NCI-H524 treated with DMSO at 0.1 percent for 48 hours (cell line): ENCODE measurements around the gene MRPS23.

ENCODE experiments used
- DNase-seq: peaks from one replicate; lab custom pipeline; 2025; lab: John Stamatoyannopoulos, UW

Gene MRPS23

DNA sequence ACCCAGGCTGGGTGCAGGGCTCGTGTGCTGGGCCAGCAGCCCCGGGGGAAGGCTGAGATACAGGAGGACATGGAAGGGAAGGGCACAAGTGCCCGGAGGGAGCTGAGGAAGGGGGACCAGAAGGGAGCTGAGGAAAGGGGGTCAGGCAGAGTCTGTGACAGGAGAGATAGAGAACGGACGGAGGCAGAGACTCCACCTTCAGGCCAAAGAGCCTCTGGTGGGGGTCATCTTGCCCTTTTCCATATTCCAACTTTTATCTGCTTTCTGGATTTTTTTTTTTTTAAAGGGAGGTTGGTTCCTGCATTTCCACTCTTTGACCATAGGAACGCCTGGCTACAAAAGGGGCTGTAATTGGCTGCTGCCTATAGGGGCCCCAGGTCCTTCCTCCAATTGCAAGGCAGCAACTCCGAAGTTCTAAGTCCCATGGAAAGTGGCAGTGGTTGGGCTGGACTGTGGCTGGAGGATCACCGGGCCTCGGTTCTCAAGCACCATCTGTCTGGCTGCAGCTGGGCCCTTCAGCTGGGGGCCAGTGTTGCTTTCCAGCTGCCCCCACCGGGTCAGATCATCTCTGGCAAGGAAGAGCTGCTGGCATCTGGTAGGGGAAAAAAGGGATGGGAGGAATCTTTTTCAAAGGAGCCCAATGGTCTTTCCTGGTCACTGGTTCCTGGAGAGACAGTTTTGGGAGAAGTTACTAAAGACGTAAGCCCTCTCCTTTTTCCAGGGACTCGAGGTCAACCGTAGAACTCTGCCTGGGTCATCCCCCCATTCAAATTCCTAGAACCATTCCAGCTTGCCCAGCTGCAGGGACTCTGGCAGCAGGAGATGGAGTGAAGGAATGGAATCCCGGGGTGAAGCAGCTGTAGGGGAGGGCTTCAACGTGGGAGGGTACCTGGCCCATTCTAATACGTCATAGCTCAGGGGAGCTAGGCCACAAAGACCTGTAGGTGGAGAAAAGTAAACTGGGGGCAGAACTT, 13.1 kb upstream of the MRPS23 start:
- peak; percentile 87 for DNase-seq

DNA sequence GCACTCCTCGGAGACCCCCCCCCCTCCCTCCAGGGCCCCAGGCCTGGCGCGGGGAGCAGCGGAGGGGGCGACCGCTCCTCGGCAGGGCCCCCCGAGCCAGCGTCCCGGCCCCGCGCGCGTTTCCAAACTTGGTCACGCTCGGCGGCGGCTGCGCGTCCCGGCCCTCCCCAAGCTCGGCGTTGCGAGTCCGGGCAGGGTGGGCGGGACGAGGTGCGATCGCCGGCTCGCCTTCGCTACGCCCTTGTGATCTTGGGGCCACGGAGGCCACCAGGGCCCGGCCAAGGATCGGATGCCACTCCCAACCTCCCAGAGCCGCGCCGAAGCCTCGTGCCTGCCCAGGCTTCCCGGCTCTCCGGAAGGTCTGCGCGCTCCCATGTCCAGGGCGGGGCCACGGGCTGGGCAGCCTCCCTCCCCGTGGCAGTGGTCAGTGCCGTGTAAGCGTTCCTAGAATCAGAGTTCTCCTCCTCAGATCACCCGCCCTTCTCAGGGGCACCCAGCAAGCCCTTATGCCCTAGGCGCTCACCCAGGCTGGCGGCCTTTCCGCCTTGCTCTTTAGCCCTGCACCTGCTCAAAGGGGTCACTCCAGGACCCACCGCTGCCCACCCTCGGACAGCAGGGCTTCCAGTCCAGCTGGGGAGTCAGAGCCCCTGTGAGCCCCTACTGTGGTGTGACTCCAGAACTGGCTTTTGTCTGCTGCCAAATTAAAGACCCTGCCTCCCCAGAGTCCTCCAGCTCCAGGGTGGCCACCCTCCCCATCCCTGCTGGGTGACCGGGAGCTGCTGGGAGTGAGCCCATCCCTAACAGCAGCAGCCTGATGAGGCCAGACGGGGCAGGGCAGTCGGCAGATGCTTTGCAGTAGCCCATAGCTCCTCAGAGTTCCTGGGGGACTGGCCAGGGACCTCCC, 12.2 kb upstream of the MRPS23 start:
- no peak for DNase-seq

- DNase-seq, result no peak
Observed at GRCh38 chr17:57861000-57861789, 11.4 kb upstream of the MRPS23 start.

- DNase-seq, result no peak
Observed at GRCh38 chr17:57860414-57860999, 10.7 kb upstream of the MRPS23 start.

GRCh38 chr17:57859601-57860413, 10.0 kb upstream of the MRPS23 start:
- DNase-seq, result no peak

DNA sequence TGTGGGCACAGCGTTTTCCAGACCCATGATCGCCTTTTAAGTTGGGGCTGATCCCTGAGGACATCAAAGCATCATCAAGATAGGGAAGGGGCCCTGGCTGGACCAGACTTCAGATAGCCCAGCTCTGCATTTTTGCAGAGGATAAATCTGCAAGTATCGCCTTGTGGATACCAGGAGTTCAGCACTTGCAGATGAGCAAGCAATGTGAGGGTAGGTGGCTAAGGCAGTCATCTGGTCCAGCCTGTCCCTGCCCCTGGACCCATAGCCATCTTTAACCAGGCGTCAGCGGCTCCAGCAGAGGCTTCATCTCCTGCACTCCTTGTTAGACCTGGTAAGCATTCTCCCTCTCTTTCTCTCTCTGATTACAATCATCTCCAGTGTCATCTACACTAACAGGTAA, 9.0 kb upstream of the MRPS23 start:
- DNase-seq, result no peak

- DNase-seq, result no peak
Observed at GRCh38 chr17:57856792-57857620, 7.2 kb upstream of the MRPS23 start.

DNA sequence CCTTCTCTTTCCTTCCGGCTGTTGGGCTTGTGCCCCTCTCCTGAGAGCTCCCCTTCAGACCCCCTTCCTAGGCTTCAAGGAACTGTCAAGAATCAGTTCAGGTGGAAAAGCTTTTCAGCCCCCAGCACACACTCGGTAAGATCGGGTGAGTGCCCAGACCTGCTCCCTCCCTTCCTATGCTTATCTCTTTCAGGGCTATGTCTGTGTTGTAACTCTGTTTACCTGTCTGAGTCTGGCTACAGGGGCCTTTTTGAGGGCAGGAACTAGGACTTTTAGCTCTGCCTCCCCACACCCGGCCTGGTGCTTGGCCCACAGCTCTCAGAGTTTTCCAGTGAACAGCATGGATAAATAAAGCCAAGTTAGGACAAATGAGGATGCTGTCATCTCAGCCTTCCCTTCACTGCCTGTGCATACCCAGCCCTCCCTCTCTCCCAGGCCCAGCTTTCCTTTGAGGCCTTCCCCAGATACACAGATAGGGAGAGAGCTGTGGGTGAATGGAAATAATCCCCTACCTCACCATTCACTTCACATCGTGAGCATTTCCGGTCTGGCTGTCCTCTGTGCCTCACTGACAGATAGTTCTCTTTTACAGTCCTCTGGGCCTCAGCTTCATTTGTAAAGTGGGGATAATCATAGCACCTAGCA, 5.7 kb upstream of the MRPS23 start:
- no peak for DNase-seq

DNA sequence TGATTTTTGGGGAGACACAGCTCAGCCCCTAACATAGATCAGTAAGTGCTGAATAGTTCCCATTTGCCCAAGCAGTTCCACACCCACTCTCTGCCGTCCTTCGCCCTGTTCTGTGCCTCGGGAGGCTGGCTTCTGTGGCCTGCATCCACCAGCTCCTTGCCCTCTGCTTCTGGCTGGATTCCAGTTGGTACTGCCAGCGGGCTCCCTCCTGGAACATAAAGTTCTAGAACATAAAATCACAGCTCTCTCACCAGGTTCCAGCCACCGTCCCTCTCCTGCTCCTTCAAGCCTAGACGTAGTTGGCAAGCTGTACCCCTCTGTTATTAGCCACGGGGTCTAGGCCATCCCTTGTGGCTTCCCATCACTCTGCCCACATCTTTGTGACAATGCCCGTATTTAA, 3.9 kb upstream of the MRPS23 start:
- DNase-seq, result no peak

- no peak for DNase-seq
Observed at GRCh38 chr17:57852955-57853328, 3.1 kb upstream of the MRPS23 start.

DNA sequence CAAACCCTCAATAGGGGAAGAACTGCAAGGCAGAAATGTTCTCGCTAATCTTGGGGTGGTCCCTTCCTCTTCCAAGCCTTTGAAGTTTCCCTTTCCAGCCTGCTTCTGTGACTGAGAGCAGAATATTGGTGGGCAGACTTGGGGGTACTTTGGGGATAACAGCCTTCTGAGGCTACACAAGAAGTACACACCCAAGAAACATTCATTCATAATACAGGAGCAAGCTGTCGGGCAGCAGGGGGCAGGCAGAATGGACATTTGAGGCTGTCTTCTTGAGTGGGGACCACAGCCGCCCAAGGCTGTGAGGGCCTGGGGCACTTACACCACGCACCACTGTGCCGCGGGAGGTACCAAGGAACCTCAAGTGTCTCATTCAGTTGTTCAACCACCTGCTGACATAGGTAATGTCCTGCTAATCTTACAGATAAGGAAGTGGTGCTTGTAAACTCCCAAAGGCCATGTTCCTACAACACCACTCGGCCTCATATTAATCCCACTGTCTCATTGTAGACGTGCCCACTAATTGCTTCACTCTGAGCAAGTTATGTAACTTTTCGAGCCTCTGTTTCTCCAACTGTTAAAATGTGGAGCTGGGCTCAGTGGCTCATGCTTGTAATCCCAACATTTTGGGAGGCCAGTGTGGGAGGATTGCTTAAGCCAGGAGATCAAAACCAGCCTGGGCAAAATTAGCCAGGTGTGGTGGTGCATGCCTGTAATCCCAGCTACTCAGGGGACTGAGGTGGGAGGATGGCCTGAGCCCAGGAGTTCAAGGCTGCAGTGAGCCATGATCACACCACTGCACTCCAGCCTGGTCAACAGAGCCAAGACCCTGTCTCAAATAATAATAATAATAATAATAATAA, 2.5 kb upstream of the MRPS23 start:
- DNase-seq, result no peak

DNA sequence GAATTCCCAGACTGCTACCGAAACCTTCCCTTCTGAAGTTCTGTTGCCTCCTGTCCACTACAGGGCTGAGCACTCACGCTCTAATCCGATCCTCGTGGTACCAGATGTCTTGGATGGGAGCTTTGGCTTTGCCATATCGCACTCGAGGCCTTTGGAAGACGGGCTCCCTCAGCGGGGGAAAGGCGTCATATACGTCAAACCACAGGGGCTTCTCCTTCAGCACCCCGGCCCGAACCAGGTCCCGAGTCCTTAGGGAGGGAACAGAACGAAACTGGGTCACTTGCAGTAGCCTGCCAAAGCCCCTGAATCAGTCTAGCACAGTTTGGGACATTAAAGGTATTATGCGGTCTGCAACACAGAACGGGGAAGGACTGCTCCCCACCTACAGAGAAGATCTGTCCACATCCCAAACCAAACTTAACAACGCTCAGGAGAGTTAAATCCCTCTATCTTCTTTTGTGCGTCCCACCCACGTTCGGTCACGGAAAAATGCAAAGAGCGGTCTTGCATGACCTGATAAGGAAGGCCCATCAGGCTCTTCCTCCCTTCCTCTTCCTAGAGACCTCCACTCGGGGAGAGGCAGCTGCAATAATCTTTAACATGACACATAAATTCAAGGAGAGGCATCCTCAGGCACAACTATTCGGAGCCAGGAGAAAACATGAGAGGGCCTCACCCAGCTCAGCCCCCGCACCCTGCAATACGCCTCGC, 526 bp downstream of the MRPS23 start:
- peak; percentile 7 for DNase-seq

- DNase-seq, result peak; percentile 60
Observed at GRCh38 chr17:57846056-57846945, 3.5 kb downstream of the MRPS23 start.

GRCh38 chr17:57842280-57842679, 7.6 kb downstream of the MRPS23 start:
- no peak for DNase-seq

DNA sequence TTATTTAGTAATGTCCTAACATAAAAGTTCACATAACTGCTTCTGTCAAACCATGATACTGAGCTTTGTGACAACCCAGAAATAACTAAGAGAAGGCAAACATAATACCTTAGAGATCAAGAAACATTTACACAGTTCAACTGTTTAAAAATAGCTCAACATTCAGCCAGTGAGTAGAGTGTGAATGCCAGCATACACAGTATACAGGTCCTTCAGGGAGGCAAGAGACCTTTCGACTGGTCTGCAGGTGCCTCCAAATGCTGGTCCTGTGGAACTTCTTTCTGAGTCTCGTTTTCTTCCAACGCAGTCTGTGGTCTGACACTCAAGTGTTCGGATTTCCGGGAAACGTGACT, 10.3 kb downstream of the MRPS23 start:
- no peak for DNase-seq

DNA sequence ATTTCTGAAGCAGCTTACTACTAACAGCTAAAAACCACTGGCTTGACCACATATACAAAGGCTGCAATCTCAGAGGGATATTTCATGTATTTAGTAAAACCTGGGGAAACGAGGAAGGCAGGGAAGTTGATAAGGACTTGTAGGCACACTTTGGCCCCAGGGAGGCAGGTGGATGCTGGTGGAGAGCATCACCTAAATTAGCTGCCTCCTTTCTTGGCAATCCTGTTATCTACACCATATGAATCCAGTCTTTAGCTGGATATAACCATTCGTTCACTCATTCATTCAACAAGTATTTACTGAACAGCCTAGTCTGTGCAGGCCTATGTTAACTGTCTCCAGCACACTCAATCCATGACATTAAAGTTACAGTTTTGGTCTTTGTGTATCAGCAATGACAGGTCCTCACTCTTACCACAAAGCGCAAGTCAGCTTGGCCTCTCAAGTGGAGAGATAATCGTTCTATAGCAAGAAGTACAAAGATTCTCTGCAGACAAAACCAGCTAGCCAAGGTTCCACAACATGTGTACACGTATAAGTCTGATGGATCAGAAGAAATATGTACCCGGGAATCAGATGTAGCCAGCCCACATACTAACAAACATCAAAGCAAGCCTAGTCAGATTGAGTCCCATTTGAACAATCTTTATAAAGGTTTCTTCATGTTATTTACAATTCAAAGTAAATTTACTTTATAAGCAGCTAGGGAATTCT, 10.8 kb downstream of the MRPS23 start:
- no peak for DNase-seq
